Measurements from ENCODE around the gene ABLIM2.

- TF ChIP-seq CTCF (IDR thresholded peaks at IDR 0.05) (no peak), EP300 (IDR thresholded peaks at IDR 0.05) (no peak), POLR2AphosphoS5 (IDR thresholded peaks at IDR 0.05) (no peak)
Measured at GRCh38 chr4:8188085-8188484, 29.5 kb upstream of the ABLIM2 start.
